NCI-H748 treated with DMSO at 0.1 percent for 48 hours (cell line): ENCODE measurements around the gene LRRC52.

Experiments
- DNase-seq: peaks from one replicate; lab custom pipeline; 2025; lab: John Stamatoyannopoulos, UW

Gene LRRC52, protein sequence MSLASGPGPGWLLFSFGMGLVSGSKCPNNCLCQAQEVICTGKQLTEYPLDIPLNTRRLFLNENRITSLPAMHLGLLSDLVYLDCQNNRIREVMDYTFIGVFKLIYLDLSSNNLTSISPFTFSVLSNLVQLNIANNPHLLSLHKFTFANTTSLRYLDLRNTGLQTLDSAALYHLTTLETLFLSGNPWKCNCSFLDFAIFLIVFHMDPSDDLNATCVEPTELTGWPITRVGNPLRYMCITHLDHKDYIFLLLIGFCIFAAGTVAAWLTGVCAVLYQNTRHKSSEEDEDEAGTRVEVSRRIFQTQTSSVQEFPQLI

DNA sequence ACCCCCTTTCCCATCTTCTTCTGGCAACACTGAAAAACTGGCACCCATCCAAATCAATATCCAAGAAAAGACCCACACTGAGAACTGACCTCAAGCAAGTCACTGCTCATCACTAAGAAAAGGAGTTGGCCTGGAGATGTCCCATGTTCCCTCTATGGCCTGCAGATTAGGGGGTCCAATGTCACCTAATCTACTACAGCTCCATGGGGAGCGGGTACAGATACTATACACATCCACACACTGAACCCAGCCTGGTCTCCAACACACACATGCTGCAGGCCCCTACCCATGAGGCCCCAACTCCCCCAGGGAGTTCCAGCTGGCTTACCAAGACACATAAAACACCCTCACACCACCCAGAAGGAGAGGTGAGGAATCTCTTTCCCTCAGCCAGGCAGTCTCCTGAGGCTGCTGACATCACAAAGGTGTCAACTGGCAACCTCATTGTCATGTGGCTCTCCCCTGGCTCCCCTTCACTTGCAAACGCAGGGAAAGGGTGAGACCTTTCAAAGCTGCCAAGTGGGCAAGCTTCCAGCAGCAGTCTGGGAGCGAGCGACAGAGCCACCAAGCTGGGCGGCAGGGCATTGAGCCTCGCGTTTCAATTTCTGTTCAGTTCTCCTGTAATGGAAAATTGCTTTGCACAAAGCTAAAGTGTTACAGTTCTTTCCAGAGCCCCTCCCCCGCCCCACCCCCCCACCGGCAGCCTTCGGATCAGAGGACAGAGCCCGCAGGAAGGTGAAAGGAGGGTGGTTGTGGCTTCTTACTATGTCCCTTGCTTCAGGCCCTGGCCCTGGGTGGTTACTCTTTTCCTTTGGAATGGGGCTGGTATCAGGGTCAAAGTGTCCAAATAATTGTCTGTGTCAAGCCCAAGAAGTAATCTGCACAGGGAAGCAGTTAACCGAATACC, at the start of gene LRRC52:
LRRC52 (plus strand) TSS at position 469 of the 907 bp plus-strand sequence; CDS start at position 766, 297 bp downstream.
- DNase-seq = peak; percentile 5

DNA sequence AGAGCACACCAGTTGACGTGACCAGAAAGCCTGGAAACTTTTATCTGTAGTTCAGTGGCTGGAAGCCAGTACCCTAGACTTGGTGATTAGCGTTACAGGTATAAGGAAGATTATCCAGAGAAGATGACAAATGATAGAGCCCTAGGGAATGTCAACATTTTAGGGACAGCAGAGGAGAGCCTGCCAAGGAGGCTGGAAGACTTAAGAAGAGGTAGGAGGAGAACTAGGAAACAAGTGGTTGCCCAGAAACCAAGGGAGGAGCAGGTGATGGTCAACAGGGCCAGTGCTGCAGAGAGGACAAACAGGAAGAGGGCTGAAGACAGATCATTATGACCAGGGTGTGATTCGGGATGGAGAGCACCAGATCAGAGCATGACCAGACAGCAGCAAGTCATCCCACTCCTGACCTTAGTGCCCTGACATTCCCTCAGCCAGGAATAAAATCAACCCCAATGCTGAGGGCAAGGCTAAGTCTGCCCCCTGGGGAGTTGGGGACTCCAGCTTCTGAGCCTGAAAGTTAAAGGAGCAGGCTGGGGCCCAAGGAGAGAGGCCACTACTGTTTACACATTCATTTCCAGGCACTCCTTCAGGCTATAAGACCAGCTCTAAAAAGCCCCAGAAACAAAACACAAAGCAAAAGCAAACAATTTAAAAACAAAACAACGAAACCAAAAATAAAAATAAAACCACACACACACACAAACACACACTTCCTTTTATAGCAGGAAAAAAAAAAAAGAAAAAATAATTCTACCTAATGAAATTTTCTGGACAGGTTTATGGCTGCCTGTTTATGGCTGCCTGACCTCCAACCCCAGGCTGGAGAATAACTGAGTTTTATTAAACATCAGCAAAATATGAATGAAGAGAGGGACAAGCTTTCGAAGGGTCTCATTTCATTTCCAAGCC, 48.6 kb upstream of the LRRC52 start:
- no peak for DNase-seq

DNA sequence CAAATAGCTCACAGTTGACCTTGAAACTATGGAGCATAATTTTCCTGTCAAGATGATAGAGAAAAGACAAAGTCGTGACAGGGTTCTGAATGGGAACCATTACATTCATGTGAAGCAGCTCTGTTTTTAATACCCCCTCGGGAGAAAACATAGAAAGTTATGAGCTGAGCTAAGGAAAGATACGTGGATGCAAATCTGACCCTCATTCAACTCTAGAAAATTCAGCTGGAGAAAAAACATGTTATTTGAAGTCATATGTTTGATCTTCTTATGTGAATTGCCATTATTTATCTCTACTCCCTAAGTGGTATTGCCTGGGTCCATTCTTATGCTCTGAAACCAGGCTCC, 48.0 kb upstream of the LRRC52 start:
- no peak for DNase-seq

DNA sequence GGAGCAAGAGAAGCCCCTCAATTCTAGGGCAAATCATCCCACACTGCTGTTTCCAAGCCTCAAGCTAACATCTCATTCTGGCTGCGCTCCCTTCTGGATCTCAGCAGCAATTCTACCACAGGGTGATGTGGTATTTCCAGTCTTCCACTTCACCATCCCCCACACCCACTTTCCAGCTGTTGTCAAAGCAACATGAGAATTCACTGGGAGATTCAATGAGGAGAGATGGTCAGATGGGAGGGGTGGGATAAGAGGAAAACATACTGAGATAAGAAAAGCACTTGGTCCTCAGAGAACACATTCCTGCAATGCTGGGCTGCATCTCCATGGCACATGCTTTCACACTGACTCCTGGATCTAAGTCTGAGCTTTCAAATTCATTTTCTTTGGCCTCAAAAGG, 47.3 kb upstream of the LRRC52 start:
- DNase-seq = no peak

DNA sequence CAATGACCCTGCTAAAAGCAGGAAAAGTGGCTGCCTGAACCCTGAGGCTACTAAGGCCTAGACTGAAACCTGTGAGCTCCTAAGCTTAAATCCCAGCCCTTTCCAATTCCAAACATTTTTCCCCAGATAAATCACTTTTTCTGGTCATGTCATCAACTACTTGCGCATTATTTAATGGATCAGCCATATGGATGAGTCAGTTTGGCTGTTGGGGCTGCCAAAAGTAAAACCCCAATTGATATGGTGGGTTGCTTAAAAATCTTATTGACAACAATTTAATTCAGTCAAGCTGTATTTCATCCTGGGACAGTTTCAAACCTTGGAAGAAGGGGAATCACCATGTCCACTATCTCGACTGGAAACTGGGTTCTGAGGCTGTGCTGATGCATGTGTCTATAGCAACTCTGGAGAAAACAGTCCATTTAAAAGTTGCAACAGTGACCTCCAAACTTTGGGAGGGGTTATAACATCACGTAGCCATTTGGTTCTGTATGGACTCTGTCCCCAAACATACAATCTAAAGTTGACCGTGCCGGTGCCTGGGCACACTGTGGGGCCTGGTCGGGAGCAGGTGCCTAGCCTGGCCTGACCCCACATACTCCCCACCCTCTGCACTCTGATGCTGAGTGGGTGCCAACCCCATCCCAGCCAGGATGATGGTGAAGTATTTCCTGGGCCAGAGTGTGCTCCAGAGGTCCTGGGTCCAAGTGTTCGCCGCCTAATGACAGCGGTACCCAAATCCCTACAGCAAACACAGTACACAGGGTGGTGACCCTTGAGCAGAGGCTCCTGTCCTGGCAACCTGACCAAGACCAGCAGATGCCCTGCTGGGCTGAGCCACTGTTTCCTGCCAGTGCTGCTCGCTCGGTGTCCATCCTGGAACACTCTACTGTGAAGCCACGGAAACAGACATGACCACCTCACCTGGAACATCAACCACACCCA, 46.5 kb upstream of the LRRC52 start:
- no peak for DNase-seq

DNA sequence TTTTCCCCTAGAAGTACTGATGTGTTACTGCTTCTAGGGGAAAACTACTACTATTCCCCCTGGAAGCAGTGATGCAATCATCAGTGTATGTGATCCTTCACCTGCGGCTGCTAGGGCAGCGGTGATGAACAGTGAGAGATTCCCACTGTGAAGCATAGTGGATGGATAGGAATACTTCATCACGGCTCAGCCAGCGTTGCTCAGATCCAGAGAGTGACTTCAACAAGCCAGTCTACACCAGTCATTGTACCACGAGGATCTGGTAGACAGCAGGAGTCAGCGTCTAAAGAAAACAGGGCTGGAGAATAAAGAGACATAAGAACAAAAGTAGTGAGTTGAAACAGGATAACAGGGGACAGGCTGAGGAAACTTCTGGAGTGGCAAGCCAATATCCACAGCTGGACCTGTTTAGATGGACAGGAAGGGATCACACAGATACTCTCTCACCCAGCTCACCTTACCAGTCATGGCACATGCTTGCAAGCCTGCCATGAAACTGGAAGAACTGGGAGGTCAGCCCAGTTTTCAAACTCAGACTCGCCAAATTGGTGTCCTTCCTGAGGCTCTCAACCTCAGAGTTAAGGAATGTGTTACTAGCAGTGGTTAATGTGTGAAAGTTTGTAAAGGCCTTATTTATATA, 42.4 kb upstream of the LRRC52 start:
- DNase-seq = no peak

DNA sequence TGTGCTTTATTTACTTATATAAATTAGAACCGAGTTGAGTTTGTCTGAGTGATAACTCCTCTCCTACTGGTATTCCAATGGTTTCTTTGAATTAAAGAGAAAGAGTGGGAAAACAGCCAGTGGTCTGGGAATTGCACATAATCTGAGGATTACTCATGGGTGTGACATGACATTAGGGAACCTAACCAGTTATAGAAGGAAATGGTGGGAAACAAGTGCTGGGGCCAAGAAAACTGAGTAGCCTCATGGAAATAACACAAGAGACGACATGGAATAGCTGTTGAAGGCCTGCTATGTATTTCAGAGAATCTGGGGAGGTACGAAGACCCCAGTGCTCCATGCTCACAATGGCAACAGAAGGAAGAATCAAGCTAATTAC, 41.8 kb upstream of the LRRC52 start:
- no peak for DNase-seq

DNA sequence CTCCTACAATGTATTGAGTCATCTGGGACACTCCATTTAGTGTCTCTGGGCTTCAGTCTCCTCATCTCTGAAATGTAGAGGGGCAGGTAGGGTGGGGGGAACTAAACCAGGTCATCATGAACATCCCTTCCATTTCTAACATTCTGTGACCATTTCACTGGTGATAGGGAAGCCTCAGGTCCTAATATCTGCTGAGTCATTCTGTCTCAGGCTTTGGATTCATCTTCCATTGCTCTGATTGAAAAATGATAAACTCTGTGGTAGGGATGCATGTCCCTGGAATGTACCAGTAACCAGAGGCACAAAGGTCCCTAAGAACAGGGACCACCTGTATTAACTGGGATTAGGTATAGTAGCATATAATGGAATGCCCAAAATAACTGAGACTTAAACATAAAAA, 36.2 kb upstream of the LRRC52 start:
- DNase-seq = no peak

DNA sequence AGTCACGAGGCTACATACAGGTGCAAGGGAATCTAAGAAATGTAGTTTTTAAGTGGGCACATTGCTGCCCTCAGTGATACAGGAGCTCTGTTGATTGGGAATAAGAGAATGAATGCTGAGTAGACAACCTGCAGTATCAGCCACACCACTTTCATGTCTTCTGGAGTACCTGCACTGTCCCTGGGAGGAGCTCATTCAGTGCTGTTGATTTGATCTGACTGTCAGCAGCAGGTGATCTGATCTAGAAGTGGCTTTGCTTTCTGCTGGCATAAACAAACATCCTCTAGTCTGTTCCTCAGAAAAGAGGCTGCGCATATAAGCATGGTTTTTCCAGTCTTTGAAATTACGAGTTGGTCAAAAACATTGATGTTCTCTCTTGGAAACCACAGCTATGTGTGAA, 35.5 kb upstream of the LRRC52 start:
- DNase-seq = no peak

DNA sequence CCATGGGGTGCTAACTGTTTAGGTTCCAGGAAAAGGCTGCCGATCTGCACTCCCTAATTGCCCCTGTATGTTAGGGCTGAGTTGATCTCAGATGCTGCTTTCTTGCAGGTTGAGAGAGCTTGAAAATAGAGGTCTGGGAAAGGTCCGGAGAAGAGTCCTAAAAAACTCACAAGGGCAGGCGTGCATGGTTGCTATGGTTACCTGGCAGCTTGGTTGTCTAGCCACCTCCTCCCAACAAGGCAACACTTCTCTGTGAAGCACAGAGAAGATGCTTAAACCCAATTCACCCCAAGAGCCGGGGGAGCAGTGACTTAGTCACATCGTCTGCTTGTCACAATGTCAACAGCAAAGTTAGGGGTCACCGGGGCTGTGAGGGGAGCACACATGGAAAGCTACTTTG, 31.0 kb upstream of the LRRC52 start:
- no peak for DNase-seq

DNA sequence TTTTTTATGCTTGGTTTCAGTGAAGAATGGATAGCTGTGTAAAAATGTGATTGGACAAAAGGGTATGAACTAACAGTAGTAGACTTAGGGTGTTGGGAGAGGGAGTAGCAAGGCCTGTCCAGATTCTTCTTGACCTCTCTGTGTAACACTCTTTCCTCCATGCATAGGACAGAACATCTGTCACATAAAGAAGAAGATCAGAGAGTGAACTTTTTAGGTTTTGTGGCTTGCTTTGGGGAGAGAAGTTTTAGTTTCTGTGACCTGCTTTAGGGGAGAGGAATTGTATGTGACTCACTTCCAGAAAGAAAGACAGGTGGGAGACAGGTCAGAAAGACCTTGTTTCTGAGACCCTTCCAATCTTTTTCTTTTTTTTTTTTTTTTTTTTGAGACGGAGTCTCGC, 27.3 kb upstream of the LRRC52 start:
- DNase-seq = no peak

DNA sequence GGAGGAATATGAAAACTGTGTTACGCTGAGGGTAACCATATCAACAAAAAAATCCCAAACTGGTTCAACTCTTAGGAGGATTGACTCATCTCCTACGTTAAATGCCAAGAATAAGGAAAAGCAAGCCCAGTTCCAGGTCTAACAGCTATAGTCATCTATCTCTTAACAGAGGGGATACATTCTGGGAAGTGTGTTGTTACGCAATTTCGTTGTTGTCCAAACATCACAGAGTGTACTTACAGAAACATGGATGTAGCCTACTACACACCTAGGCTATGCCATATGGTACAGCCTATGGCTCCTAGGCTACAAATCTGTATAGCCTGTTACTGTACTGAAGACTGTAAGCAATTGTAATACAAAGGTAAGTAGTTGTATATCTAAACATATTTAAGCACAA, 23.2 kb upstream of the LRRC52 start:
- DNase-seq = no peak

DNA sequence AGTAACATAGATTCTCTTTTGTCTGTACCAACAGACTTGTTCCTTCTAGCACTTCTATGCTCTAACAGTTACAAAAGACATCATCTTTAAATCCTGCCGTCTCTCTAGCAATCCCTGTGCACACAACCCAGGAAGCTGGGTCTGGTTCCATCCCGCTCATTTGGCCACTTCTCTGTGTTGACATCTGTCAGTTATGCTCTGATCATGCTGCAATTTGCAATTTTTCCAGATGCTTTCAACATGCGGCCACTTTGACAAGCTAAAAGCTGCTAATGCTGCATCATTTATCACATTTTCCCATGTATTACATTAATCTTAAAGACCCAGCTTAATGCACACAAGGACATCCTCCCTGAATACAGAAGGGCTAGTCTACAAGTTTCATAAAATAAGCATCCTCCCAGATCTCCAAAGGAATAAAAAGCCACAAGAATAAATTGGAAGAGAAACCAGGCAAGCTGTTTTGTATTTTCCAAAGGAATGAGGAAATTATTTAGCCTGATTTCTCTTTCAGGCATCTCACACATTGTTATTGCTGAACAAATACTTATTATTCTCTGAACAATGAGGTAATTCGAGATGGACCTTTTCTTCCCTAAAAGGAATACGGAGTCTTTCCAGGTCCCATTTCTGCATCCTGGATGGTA, 19.0 kb upstream of the LRRC52 start:
- DNase-seq = no peak

DNA sequence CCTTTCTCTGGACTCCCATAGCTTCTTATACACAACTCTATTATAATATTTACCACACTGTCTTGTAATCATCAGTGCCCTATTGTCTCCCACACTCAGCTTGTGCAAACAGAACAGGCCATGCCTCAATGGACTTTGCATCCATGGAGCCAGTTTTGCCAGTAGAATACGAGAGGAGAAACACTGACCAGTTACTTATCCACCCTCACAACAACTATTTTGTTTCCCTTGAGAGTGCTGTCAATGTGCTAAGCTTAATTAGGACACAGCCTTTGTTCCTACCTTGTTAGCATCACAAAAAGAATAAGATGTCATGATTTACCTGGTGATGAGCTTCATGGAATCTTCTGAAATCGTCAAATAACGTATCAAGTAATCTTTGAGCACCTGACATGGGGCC, 18.1 kb upstream of the LRRC52 start:
- DNase-seq = no peak

DNA sequence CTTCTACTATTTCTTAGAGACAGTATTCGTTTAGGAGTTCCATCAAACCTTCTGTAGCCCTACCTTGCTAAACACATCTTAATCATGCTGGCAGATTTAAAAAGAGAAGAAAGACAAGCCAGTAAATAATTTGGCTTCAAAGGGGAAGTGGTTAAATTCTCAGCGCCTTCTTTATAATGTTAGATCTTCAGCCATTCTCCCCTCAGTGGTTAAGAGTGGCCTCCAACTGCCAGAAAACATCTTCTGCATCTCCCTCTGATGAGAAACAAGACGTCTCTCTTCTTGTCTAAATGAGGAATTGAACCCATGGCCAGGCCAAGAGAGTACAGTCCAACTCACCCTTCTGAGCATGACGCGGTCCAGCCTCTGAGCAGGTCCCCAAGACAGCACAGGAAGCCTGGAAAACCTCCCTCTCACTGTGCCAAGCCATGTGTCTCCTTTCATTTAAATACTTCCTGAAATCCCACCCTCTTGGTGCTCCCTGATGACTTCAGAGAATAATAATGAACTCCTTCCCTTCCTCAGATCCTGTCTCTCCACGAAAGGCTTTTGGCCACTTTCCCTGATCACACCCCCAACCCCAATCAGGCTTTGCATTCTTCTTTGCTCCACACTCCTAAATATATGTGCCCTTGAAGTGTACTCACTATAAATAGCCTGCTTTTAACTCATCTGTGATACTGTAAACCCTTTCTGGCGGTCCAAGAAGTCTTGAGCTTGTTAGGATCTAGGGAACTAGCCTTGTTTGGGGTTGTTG, 16.4 kb upstream of the LRRC52 start:
- DNase-seq = no peak

DNA sequence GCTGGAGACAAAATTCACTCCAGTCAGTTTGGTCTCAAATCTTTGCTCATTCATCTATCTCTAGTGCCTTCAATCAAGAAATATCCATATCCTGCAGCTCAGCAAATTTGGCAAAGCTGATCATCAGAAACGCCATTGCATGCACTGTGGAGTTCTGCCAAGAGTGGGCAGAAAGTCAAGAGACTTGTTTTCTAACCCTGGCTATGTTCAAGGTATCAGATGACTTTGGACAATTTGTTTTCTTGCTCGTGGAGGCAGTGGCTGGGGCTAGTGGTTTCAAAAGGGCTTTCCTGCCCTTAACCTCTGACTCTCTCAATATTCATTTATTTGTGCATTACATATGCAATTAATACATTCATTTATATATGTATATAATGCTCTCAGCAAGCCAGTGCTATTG, 12.8 kb upstream of the LRRC52 start:
- DNase-seq = no peak

DNA sequence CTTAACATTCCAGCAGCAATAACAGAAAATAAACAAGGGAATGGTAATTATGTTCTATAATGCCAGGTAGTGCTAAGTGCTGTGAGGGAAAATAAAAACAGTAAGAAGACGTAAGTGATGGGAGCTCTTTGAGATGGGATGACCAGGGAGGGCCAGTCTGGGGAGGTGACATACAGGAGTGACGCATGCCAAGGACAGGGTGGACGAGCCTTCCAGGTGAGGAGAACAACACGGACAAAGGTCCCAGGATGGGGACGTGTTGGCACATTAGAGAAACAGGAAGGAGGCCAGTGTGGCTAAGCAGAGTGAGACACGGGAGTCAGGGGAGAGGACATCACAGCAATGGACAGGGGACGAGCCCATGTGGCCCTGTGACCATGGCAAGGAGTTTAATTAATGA, 11.7 kb upstream of the LRRC52 start:
- no peak for DNase-seq

DNA sequence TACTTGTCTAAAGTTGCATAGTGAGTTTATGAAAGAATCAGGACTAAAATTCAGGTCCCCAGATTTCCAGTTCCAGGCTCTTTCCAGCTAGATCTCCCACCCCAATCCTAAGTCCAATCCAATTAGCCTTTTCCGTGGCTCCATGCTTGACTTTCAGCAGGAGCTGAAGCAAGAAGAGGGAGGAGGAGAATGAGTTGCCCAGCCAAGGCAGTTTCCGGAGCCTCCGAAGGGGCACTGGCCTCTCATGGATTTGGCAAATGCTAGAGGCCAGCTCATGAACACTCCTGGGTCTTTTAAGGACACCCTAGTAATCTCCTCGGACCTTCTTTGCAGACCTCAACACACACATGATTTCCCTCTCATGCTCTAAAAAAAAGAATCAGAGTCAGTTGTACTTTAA, 10.5 kb upstream of the LRRC52 start:
- DNase-seq = no peak

DNA sequence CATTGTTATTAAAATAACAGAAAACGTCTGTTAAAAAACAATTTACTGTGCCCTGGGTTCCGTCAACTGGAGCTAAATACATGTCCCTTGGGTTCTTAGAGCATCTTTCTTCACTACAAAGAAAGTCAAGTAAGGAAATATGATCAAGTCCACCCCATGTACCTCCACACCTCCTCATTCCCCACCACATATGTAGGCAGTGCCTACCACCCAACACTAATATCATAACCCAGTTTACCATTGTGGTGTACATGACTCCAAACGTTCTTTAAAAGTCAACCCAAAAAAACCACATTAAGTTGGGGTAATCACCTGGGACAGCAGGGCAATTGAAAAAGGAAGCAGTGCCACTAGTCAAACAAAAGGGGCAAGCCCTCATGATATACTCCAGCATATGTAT, 7.8 kb upstream of the LRRC52 start:
- DNase-seq = no peak
